Stomach (tissue), 4 donors: ENCODE measurements around the gene CER1.
"Not testable (repeated sequence)": the region's sequence is repeated elsewhere in the genome, so short reads cannot be mapped to it uniquely, and the experiment has no call there.

Source experiments
- CTCF ChIP-seq, 7 experiments: fragments of 450-650 bp in 4 of 7; fragments of 200-600 bp in 3 of 7; sonication (generic) in 3 of 7; IDR thresholded peaks; one replicate each; pipeline ENCODE4 v1.5.1; 2016 to 2019; ENCODE audit warnings: antibody characterized with exemption in 7 of 7, control low read depth in 2 of 7, mild to moderate bottlenecking in 1 of 7
- EP300 ChIP-seq: sonication (generic); formaldehyde crosslinking; IDR thresholded peaks from one replicate; pipeline ENCODE4 v1.6.1; 2017; ENCODE audit warnings: antibody characterized with exemption
- POLR2A ChIP-seq, 4 donors: fragments of 450-650 bp; IDR thresholded peaks; one replicate each; pipeline ENCODE4 v1.6.1; 2016; ENCODE audit warnings: antibody characterized with exemption in 4 of 4, control low read depth in 2 of 4, mild to moderate bottlenecking in 1 of 4, moderate library complexity in 1 of 4
- POLR2AphosphoS5 ChIP-seq, 3 donors: sonication (generic); formaldehyde crosslinking; IDR thresholded peaks; one replicate each; pipeline ENCODE4 v1.6.1; 2016; ENCODE audit warnings: antibody characterized with exemption in 3 of 3

- TF ChIP-seq POLR2AphosphoS5 (IDR thresholded peaks at IDR 0.05); CTCF (IDR thresholded peaks at IDR 0.05); POLR2A (IDR thresholded peaks at IDR 0.05); EP300: not testable (repeated sequence)
Measured at GRCh38 chr9:14682616-14683015, 39.9 kb downstream of the CER1 start.
